Endothelial cell of umbilical vein (primary cell): Measurements from ENCODE around the gene OVOL1.

ENCODE experiments used
- EZH2 ChIP-seq: IDR thresholded peaks from 2 replicates; pipeline ENCODE4 v1.6.1; 2012; ENCODE audit warnings: borderline replicate concordance, low read depth, mild to moderate bottlenecking, moderate library complexity, low read length, inconsistent platforms; ENCODE audit not compliant: severe bottlenecking
- FOS ChIP-seq: IDR thresholded peaks from 2 replicates; pipeline ENCODE4 v1.6.1; 2011; ENCODE audit warnings: mild to moderate bottlenecking, low read length, moderate library complexity, borderline replicate concordance; ENCODE audit not compliant: insufficient read depth
- GATA2 ChIP-seq: IDR thresholded peaks from 2 replicates; pipeline ENCODE4 v1.7.0; 2011; ENCODE audit warnings: low read depth, mild to moderate bottlenecking, moderate library complexity, mixed read lengths, low read length; ENCODE audit not compliant: insufficient read length, insufficient read depth
- JUN ChIP-seq: IDR thresholded peaks from 2 replicates; pipeline ENCODE4 v1.6.1; 2011; ENCODE audit warnings: borderline replicate concordance, low read depth; ENCODE audit not compliant: insufficient read length, insufficient read depth
- POLR2A ChIP-seq: IDR thresholded peaks from 2 replicates; pipeline ENCODE4 v1.6.1; 2012; ENCODE audit warnings: low read depth, mild to moderate bottlenecking, control low read depth, low read length
- POLR2AphosphoS5 ChIP-seq: IDR thresholded peaks from 2 replicates; pipeline ENCODE4 v1.6.1; 2012; ENCODE audit warnings: low read depth, mild to moderate bottlenecking, control low read depth, low read length, moderate library complexity; ENCODE audit not compliant: insufficient read depth
- TF ChIP-seq, protein P1 (sequence below), 2 donors: IDR thresholded peaks; 1 replicate in 1 of 2; 2 replicates in 1 of 2; pipeline ENCODE4 v1.5.1; 2011; ENCODE audit warnings: low read length in 2 of 2, mild to moderate bottlenecking in 2 of 2, moderate library complexity in 2 of 2, control low read depth in 1 of 2, inconsistent platforms in 1 of 2, low read depth in 1 of 2; ENCODE audit not compliant: insufficient read depth in 1 of 2; ENCODE audit errors: extremely low read depth in 1 of 2
- TF ChIP-seq, protein P2 (sequence below): IDR thresholded peaks from 2 replicates; pipeline ENCODE4 v1.6.1; 2011; ENCODE audit not compliant: insufficient read depth, insufficient read length

DNA sequence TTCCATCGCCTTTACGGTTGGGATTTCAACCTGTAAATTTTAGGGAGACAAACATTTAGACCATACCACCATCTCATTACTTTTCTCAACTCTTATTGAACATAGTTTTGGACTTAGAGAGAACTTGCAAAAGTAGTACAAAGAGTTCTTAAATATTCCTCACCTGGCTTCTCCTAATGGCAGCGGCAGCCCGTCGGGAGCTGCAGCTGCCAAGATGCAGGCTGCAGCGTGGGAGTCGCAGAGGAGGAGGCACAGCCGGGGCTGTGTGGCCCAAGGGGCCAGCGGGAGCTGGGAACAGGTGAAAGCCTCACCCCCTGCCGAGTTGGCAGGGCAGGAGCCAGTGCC, 43.2 kb upstream of the OVOL1 start:
- TF ChIP-seq, protein P1, sequence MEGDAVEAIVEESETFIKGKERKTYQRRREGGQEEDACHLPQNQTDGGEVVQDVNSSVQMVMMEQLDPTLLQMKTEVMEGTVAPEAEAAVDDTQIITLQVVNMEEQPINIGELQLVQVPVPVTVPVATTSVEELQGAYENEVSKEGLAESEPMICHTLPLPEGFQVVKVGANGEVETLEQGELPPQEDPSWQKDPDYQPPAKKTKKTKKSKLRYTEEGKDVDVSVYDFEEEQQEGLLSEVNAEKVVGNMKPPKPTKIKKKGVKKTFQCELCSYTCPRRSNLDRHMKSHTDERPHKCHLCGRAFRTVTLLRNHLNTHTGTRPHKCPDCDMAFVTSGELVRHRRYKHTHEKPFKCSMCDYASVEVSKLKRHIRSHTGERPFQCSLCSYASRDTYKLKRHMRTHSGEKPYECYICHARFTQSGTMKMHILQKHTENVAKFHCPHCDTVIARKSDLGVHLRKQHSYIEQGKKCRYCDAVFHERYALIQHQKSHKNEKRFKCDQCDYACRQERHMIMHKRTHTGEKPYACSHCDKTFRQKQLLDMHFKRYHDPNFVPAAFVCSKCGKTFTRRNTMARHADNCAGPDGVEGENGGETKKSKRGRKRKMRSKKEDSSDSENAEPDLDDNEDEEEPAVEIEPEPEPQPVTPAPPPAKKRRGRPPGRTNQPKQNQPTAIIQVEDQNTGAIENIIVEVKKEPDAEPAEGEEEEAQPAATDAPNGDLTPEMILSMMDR (IDR thresholded peaks at IDR 0.05; ENCODE audit: extremely low read depth in 1 of 2, insufficient read depth in 1 of 2, low read depth in 1 of 2, low read length in 2 of 2): no peak
- TF ChIP-seq, protein P2, sequence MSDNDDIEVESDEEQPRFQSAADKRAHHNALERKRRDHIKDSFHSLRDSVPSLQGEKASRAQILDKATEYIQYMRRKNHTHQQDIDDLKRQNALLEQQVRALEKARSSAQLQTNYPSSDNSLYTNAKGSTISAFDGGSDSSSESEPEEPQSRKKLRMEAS: no peak
- TF ChIP-seq POLR2AphosphoS5: no peak
- TF ChIP-seq POLR2A: no peak
- no peak for TF ChIP-seq GATA2
- no peak for TF ChIP-seq EZH2
- TF ChIP-seq JUN: no peak
- TF ChIP-seq FOS: no peak
